ENCODE results near the gene TCF19.

- no peak for TF ChIP-seq CTCF (IDR thresholded peaks at IDR 0.05)
- TF ChIP-seq POLR2A (IDR thresholded peaks at IDR 0.05): no peak
- no peak for TF ChIP-seq POLR2AphosphoS5 (IDR thresholded peaks at IDR 0.05)
Measured at GRCh38 chr6:31131595-31131994, 26.8 kb upstream of the TCF19 start.
